ENCODE measurements around the gene FOXD1. TPM values are rescaled to one million over a fixed set of nuclear protein-coding genes. Genes with fewer than 3 reads are reported as not detected.
A peak's percentile ranks its signal among the peaks of the same experiment; 100 is the strongest.

FOXD1 gene
- polyA plus RNA-seq, 1 of the 3 experiments (the other 2 are of a cell fraction), result 73.9 TPM

- H3K4me2 ChIP-seq, result peak overlapping the region; percentile 88
- no peaks in the 10 kb centered on the region for H3K9me2 ChIP-seq
- H3K9ac ChIP-seq, result peak overlapping the region; percentile 94
- H3K4me3 ChIP-seq (ENCODE audit: low read depth in 2 of 2, low read length in 1 of 2), result peak overlapping the region; percentile 69 to 80
- ChIA-PET CTCF (interaction anchor here (0.6 to 5.2 kb wide), 5 partner anchors 7 to 1908 kb away, joined by 3 to 46 read pairs (median 10); no protein-coding TSS in a partner anchor), POLR2A (no interaction called here)
- H3K9me3 ChIP-seq, result no peaks in the 10 kb centered on the region
- H3K27ac ChIP-seq (ENCODE audit: low read depth in 2 of 2, low read length in 1 of 2), result peak overlapping the region; percentile 76 to 89; a peak in 3 of 4 replicates
- H4K20me1 ChIP-seq (ENCODE audit: insufficient read depth), result peaks cover 17% of the 10 kb centered on the region
- DNase-seq, result no peak
- H3K79me2 ChIP-seq (ENCODE audit: insufficient read depth), result peaks cover 87% of the 10 kb centered on the region
- H3K27me3 ChIP-seq (ENCODE audit: insufficient read depth), result no peaks in the 10 kb centered on the region
- peaks cover 58% of the 10 kb centered on the region for H3F3A ChIP-seq (replicated peaks; ENCODE audit: insufficient read depth)
- peaks cover 6 to 21% of the 10 kb centered on the region in 2 experiments for H3K4me1 ChIP-seq (ENCODE audit: control insufficient read depth in 1 of 2, insufficient read depth in 2 of 2, low read depth in 1 of 2, low read length in 1 of 2)
- 43% methylated on average over 29 of the region's 39 CpGs for WGBS (ENCODE audit: low lambda C conversion rate)
- no peak for TF ChIP-seq GABPA (IDR thresholded peaks at IDR 0.05; ENCODE audit: low read depth)
- no peak for TF ChIP-seq PBX3 (IDR thresholded peaks at IDR 0.05)
- no peak for TF ChIP-seq NRF1 (IDR thresholded peaks at IDR 0.05; ENCODE audit: low read depth, low read length)
- TF ChIP-seq TCF12 (IDR thresholded peaks at IDR 0.05), result no peak
- TF ChIP-seq REST (IDR thresholded peaks at IDR 0.05; ENCODE audit: low read depth, low read length), result no peak
- TF ChIP-seq MAX (IDR thresholded peaks at IDR 0.05; ENCODE audit: low read depth), result no peak
- TF ChIP-seq USF2 (IDR thresholded peaks at IDR 0.05; ENCODE audit: borderline replicate concordance, low read depth, low read length), result no peak
- TF ChIP-seq CHD2 (IDR thresholded peaks at IDR 0.05; ENCODE audit: low read length, partially characterized antibody), result no peak
- TF ChIP-seq POLR2AphosphoS5 (IDR thresholded peaks at IDR 0.05; ENCODE audit: low read depth, low read length), result no peak
- no peak for TF ChIP-seq EZH2phosphoT487 (IDR thresholded peaks at IDR 0.05; ENCODE audit: borderline replicate concordance, low read depth)
- TF ChIP-seq SIN3A (IDR thresholded peaks at IDR 0.05; ENCODE audit: borderline replicate concordance, low read depth, low read length), result no peak
- TF ChIP-seq FOXM1 (IDR thresholded peaks at IDR 0.05; ENCODE audit: low read depth), result no peak
- TF ChIP-seq USF1 (IDR thresholded peaks at IDR 0.05; ENCODE audit: borderline replicate concordance, low read depth), result no peak
- no peak for TF ChIP-seq GATA2 (CRISPR knock-in tag; IDR thresholded peaks at IDR 0.05)
- TF ChIP-seq MEF2A (IDR thresholded peaks at IDR 0.05; ENCODE audit: borderline replicate concordance, low read depth), result no peak
- TF ChIP-seq MXI1 (IDR thresholded peaks at IDR 0.05; ENCODE audit: low read depth, low read length), result no peak
- no peak for TF ChIP-seq IRF3 (IDR thresholded peaks at IDR 0.05; ENCODE audit: low read depth, low read length)
- no peak for TF ChIP-seq TEAD4 (IDR thresholded peaks at IDR 0.05; ENCODE audit: borderline replicate concordance, insufficient read depth)
- peaks cover 21 to 34% of the 10 kb centered on the region in 2 experiments for H3K36me3 ChIP-seq (replicated peaks in 1 of 2; ENCODE audit: control insufficient read depth in 1 of 2, insufficient read depth in 2 of 2, low read length in 1 of 2)
- no peak overlapping the region for H2AFZ ChIP-seq (ENCODE audit: low read depth)
Measured at GRCh38 chr5:73443829-73444498, 4.6 kb downstream of the FOXD1 start.

All from SK-N-SH (cell line).